HS-5 (cell line): Measurements from ENCODE around the gene TEX29.
A peak's percentile ranks its signal among the peaks of the same experiment; 100 is the strongest.

Experiments used
- DNase-seq: peaks from one replicate; pipeline ENCODE4 v3.0.0-alpha.2; 2012; ENCODE audit warnings: low read depth

The TEX29 gene

GRCh38 chr13:111322001-111322915, 1.8 kb downstream of the TEX29 start:
- no peak for DNase-seq

- DNase-seq: no peak
Observed at GRCh38 chr13:111322916-111323331, 2.5 kb downstream of the TEX29 start.

GRCh38 chr13:111323549-111323948, 3.1 kb downstream of the TEX29 start:
- DNase-seq: no peak

- no peak for DNase-seq
Observed at GRCh38 chr13:111323950-111324651, 3.7 kb downstream of the TEX29 start.

- no peak for DNase-seq
Observed at GRCh38 chr13:111324736-111325135, 4.3 kb downstream of the TEX29 start.

GRCh38 chr13:111325146-111325890, 4.9 kb downstream of the TEX29 start:
- DNase-seq: no peak

- no peak for DNase-seq
Observed at GRCh38 chr13:111325941-111326620, 5.6 kb downstream of the TEX29 start.

GRCh38 chr13:111326621-111326965, 6.2 kb downstream of the TEX29 start:
- no peak for DNase-seq

- DNase-seq: no peak
Observed at GRCh38 chr13:111326981-111327642, 6.7 kb downstream of the TEX29 start.

- DNase-seq: no peak
Observed at GRCh38 chr13:111327730-111328573, 7.5 kb downstream of the TEX29 start.

GRCh38 chr13:111328574-111329410, 8.3 kb downstream of the TEX29 start:
- no peak for DNase-seq

- no peak for DNase-seq
Observed at GRCh38 chr13:111329641-111330040, 9.2 kb downstream of the TEX29 start.

- DNase-seq: no peak
Observed at GRCh38 chr13:111330066-111330610, 9.7 kb downstream of the TEX29 start.

GRCh38 chr13:111335298-111335697, 14.9 kb downstream of the TEX29 start:
- DNase-seq: no peak

GRCh38 chr13:111336666-111337065, 16.2 kb downstream of the TEX29 start:
- no peak for DNase-seq

- DNase-seq: peak; percentile 81
Observed at GRCh38 chr13:111337206-111337605, 16.8 kb downstream of the TEX29 start.

- no peak for DNase-seq
Observed at GRCh38 chr13:111337741-111338140, 17.3 kb downstream of the TEX29 start.

- no peak for DNase-seq
Observed at GRCh38 chr13:111338841-111339240, 18.4 kb downstream of the TEX29 start.
